ENCODE data around the gene POU6F1. TPM values are rescaled to one million over a fixed set of nuclear protein-coding genes. Genes with fewer than 3 reads are reported as not detected.

The POU6F1 gene
- total and polyA plus RNA-seq, 9 of the 15 experiments (the other 6 are each of a cell fraction or from before 2014, with no cell fraction given): 0.14 to 3.3 (median 1.1) TPM

DNA sequence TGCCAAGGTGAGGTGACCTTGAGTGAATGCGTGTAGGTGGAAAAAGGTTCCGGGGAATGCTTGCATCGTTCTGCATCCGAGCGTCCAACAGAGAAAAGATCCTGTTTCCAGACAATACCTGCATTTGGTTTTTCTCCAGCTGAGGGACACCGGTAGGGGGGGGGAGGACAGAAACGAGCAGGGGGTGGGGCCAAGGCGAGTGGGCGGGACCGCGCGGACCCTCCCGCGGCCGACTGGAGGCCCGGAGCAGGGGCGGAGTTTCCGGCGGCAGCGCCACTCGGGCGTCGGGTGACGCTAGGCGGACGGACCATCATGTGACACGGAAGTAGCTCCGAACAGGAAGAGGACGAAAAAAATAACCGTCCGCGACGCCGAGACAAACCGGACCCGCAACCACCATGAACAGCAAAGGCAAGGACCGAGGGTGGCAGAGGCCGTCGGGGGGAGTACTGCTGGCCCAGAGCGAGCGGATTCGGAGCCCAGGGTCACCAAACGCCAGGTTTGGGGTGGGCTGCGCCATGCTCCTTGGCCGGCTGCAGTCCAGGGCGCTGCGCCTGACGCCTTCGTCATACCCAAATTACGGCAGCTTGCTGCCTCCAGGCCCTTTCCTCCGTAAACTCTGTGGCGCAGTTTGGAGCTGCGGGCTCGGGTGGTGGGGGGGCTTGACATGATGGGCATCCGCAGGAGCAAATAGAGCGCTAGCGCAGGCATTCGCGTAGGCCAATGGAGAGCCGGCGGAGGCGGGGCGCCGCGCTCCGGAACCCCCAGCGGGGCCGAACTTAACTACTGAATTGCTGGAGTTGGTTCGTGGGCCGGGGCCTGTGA lies 20.9 kb upstream of the POU6F1 start, which contains the start of gene DAZAP2 (continued):
- TF ChIP-seq, protein P1, sequence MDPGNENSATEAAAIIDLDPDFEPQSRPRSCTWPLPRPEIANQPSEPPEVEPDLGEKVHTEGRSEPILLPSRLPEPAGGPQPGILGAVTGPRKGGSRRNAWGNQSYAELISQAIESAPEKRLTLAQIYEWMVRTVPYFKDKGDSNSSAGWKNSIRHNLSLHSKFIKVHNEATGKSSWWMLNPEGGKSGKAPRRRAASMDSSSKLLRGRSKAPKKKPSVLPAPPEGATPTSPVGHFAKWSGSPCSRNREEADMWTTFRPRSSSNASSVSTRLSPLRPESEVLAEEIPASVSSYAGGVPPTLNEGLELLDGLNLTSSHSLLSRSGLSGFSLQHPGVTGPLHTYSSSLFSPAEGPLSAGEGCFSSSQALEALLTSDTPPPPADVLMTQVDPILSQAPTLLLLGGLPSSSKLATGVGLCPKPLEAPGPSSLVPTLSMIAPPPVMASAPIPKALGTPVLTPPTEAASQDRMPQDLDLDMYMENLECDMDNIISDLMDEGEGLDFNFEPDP (CRISPR knock-in tag; IDR thresholded peaks at IDR 0.05): no peak
- TF ChIP-seq PRPF4 (IDR thresholded peaks at IDR 0.05; ENCODE audit: insufficient read depth, low read depth, low read length, poor library complexity, severe bottlenecking) (no peak), ZNF224 (CRISPR knock-in tag; IDR thresholded peaks at IDR 0.05) (no peak), ZFP36 (IDR thresholded peaks at IDR 0.05; ENCODE audit: low read depth, low read length, partially characterized antibody) (no peak), STAT6 (CRISPR knock-in tag; IDR thresholded peaks at IDR 0.05) (no peak), POLR2H (tag; IDR thresholded peaks at IDR 0.05; ENCODE audit: low read depth) (peak; percentile 88), KLF1 (tag; IDR thresholded peaks at IDR 0.05) (no peak), ZNF24 (IDR thresholded peaks at IDR 0.05) (no peak), ESRRB (CRISPR knock-in tag; IDR thresholded peaks at IDR 0.05; ENCODE audit: borderline replicate concordance) (no peak), SREBF1 (IDR thresholded peaks at IDR 0.05; ENCODE audit: borderline replicate concordance, low read depth, low read length) (no peak), NR2C2 (CRISPR knock-in tag; IDR thresholded peaks at IDR 0.05) (no peak; the same call in 1 of the 2 replicates), NR2C2 (tag; IDR thresholded peaks at IDR 0.05) (peak; percentile 80), ARID1B (IDR thresholded peaks at IDR 0.05) (0 out of 2 replicates have a peak, but pooled peaks have one; percentile 23), CAMTA2 (CRISPR knock-in tag; conservative IDR thresholded peaks at IDR 0.05) (no peak; the same call in 1 of the 2 replicates), SP2 (IDR thresholded peaks at IDR 0.05; ENCODE audit: extremely low read depth, low read depth, low read length, poor library complexity, severe bottlenecking) (peak; percentile 88), ZFP30 (CRISPR knock-in tag; IDR thresholded peaks at IDR 0.05; ENCODE audit: borderline replicate concordance) (no peak), DDX20 (tag; IDR thresholded peaks at IDR 0.05; ENCODE audit: low read depth) (no peak), ZNF830 (CRISPR knock-in tag; IDR thresholded peaks at IDR 0.05) (0 out of 2 replicates have a peak, but pooled peaks have one; percentile 54)
- TF ChIP-seq, protein P2, sequence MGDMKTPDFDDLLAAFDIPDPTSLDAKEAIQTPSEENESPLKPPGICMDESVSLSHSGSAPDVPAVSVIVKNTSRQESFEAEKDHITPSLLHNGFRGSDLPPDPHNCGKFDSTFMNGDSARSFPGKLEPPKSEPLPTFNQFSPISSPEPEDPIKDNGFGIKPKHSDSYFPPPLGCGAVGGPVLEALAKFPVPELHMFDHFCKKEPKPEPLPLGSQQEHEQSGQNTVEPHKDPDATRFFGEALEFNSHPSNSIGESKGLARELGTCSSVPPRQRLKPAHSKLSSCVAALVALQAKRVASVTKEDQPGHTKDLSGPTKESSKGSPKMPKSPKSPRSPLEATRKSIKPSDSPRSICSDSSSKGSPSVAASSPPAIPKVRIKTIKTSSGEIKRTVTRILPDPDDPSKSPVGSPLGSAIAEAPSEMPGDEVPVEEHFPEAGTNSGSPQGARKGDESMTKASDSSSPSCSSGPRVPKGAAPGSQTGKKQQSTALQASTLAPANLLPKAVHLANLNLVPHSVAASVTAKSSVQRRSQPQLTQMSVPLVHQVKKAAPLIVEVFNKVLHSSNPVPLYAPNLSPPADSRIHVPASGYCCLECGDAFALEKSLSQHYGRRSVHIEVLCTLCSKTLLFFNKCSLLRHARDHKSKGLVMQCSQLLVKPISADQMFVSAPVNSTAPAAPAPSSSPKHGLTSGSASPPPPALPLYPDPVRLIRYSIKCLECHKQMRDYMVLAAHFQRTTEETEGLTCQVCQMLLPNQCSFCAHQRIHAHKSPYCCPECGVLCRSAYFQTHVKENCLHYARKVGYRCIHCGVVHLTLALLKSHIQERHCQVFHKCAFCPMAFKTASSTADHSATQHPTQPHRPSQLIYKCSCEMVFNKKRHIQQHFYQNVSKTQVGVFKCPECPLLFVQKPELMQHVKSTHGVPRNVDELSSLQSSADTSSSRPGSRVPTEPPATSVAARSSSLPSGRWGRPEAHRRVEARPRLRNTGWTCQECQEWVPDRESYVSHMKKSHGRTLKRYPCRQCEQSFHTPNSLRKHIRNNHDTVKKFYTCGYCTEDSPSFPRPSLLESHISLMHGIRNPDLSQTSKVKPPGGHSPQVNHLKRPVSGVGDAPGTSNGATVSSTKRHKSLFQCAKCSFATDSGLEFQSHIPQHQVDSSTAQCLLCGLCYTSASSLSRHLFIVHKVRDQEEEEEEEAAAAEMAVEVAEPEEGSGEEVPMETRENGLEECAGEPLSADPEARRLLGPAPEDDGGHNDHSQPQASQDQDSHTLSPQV (IDR thresholded peaks at IDR 0.05): no peak

Data from K562 (cell line).